Measurements from ENCODE around the gene PDE11A. TPM values are rescaled to one million over a fixed set of nuclear protein-coding genes. Genes with fewer than 3 reads are reported as not detected.
"Not testable (repeated sequence)": the region's sequence is repeated elsewhere in the genome, so short reads cannot be mapped to it uniquely, and the experiment has no call there.

Gene PDE11A
- total RNA-seq, 1 donor from 2014 or later, result not detected

- POLR2A ChIA-PET, result no interaction called here
- intact Hi-C loops (cut with micrococcal nuclease), result no loop called here
Observed at GRCh38 chr2:178057179-178057680, 15.3 kb downstream of the PDE11A start.

GRCh38 chr2:178056345-178056744 lies 16.2 kb downstream of the PDE11A start:
- Mint-ChIP-seq H3K27ac (no peak overlapping the region), H3K4me3 (no peak overlapping the region), H3K9me3 (no peaks in the 10 kb centered on the region), H3K36me3 (ENCODE audit: low read depth) (no peaks in the 10 kb centered on the region), H3K27me3 (no peaks in the 10 kb centered on the region), H3K4me1 (no peaks in the 10 kb centered on the region)
- intact Hi-C loops (cut with micrococcal nuclease), result no loop called here
- no peak for TF ChIP-seq CTCF (IDR thresholded peaks at IDR 0.05)
- ChIA-PET CTCF (no interaction called here), POLR2A (no interaction called here)
- DNase-seq (no peak), ATAC-seq (ENCODE audit: low read depth) (no peak)

More at GRCh38 chr2:178057179-178057680, 15.3 kb downstream of the PDE11A start:
- no peaks in the 10 kb centered on the region for H3K27me3 Mint-ChIP-seq
- TF ChIP-seq CTCF (IDR thresholded peaks at IDR 0.05), result no peak
- no peak overlapping the region for H3K4me3 Mint-ChIP-seq
- H3K4me1 Mint-ChIP-seq, result no peaks in the 10 kb centered on the region
- H3K27ac Mint-ChIP-seq, result no peak overlapping the region
- ATAC-seq (ENCODE audit: low read depth), result no peak
- H3K9me3 Mint-ChIP-seq, result no peaks in the 10 kb centered on the region
- DNase-seq, result no peak
- no peaks in the 10 kb centered on the region for H3K36me3 Mint-ChIP-seq (ENCODE audit: low read depth)
- CTCF ChIA-PET, result no interaction called here

GRCh38 chr2:178051257-178051656 lies 21.3 kb downstream of the PDE11A start:
- ATAC-seq (ENCODE audit: low read depth); DNase-seq; intact Hi-C loops (cut with micrococcal nuclease); H3K27ac Mint-ChIP-seq; H3K4me1 Mint-ChIP-seq; CTCF ChIA-PET; H3K9me3 Mint-ChIP-seq; H3K27me3 Mint-ChIP-seq; H3K36me3 Mint-ChIP-seq (ENCODE audit: low read depth); H3K4me3 Mint-ChIP-seq; POLR2A ChIA-PET: not testable (repeated sequence)

- no peak overlapping the region for H3K4me3 Mint-ChIP-seq
- no peak overlapping the region for H3K27ac Mint-ChIP-seq
- TF ChIP-seq CTCF (IDR thresholded peaks at IDR 0.05), result no peak
- intact Hi-C loops (cut with micrococcal nuclease), result no loop called here
- ChIA-PET CTCF (no interaction called here), POLR2A (no interaction called here)
- DNase-seq (no peak), ATAC-seq (ENCODE audit: low read depth) (no peak)
- no peaks in the 10 kb centered on the region for H3K9me3 Mint-ChIP-seq
- H3K4me1 Mint-ChIP-seq, result no peaks in the 10 kb centered on the region
- H3K36me3 Mint-ChIP-seq (ENCODE audit: low read depth), result no peaks in the 10 kb centered on the region
- no peaks in the 10 kb centered on the region for H3K27me3 Mint-ChIP-seq
Observed at GRCh38 chr2:178047391-178047790, 25.2 kb downstream of the PDE11A start.

GRCh38 chr2:178044836-178045235 lies 27.7 kb downstream of the PDE11A start:
- ChIA-PET CTCF (no interaction called here), POLR2A (no interaction called here)
- ATAC-seq (ENCODE audit: low read depth) (no peak), DNase-seq (no peak)
- Mint-ChIP-seq H3K9me3 (no peaks in the 10 kb centered on the region), H3K27ac (no peak overlapping the region), H3K27me3 (no peaks in the 10 kb centered on the region), H3K4me3 (no peak overlapping the region), H3K36me3 (ENCODE audit: low read depth) (no peaks in the 10 kb centered on the region), H3K4me1 (no peaks in the 10 kb centered on the region)
- no peak for TF ChIP-seq CTCF (IDR thresholded peaks at IDR 0.05)
- intact Hi-C loops (cut with micrococcal nuclease), result no loop called here

GRCh38 chr2:178043266-178043665 lies 29.3 kb downstream of the PDE11A start:
- ChIA-PET POLR2A (no interaction called here), CTCF (no interaction called here)
- DNase-seq (no peak), ATAC-seq (ENCODE audit: low read depth) (no peak)
- Mint-ChIP-seq H3K36me3 (ENCODE audit: low read depth) (no peaks in the 10 kb centered on the region), H3K27ac (no peak overlapping the region), H3K9me3 (no peaks in the 10 kb centered on the region), H3K4me3 (no peak overlapping the region), H3K4me1 (no peaks in the 10 kb centered on the region), H3K27me3 (no peaks in the 10 kb centered on the region)
- intact Hi-C loops (cut with micrococcal nuclease), result no loop called here
- TF ChIP-seq CTCF (IDR thresholded peaks at IDR 0.05), result no peak

GRCh38 chr2:178033583-178033982 lies 39.0 kb downstream of the PDE11A start:
- CTCF ChIA-PET; ATAC-seq (ENCODE audit: low read depth); H3K36me3 Mint-ChIP-seq (ENCODE audit: low read depth); H3K4me3 Mint-ChIP-seq; DNase-seq; intact Hi-C loops (cut with micrococcal nuclease); H3K4me1 Mint-ChIP-seq; POLR2A ChIA-PET; H3K27me3 Mint-ChIP-seq; H3K27ac Mint-ChIP-seq: not testable (repeated sequence)
- peaks cover 14% of the 10 kb centered on the region for H3K9me3 Mint-ChIP-seq
